ENCODE data around the gene CTH. TPM values are rescaled to one million over a fixed set of nuclear protein-coding genes. Genes with fewer than 3 reads are reported as not detected.
A peak's percentile ranks its signal among the peaks of the same experiment; 100 is the strongest.

Gene CTH
- total RNA-seq, 1 experiment from 2014 or later: 14.7 TPM

- Histone ChIP-seq H3K9ac (ENCODE audit: low read length) (peak overlapping the region; percentile 83), H3K4me3 (replicated peaks in 1 of 2; ENCODE audit: low read depth in 1 of 2, low read length in 2 of 2) (peak overlapping the region; percentile 85 to 88), H3K79me2 (ENCODE audit: insufficient read depth, low read length) (no peaks in the 10 kb centered on the region), H3K36me3 (ENCODE audit: control insufficient read depth in 1 of 2, insufficient read depth in 2 of 2, low read length in 2 of 2) (peaks cover 0 to 2% of the 10 kb centered on the region in 2 experiments; a peak in 1 of 4 replicates), H3K4me1 (ENCODE audit: control insufficient read depth in 1 of 2, insufficient read depth in 2 of 2, low read length in 2 of 2) (peaks cover 6 to 25% of the 10 kb centered on the region in 2 experiments), H3K27ac (ENCODE audit: low read depth, low read length) (peak overlapping the region; percentile 36), H3K9me3 (ENCODE audit: control insufficient read depth in 1 of 2, insufficient read depth in 1 of 2, low read depth in 1 of 2, low read length in 2 of 2) (no peaks in the 10 kb centered on the region), H4K20me1 (ENCODE audit: insufficient read depth) (no peaks in the 10 kb centered on the region), H3K4me2 (ENCODE audit: low read length) (peak overlapping the region; percentile 96), H3K27me3 (ENCODE audit: insufficient read depth, low read length) (no peaks in the 10 kb centered on the region), H2AFZ (ENCODE audit: low read depth, low read length, poor library complexity, severe bottlenecking) (peak overlapping the region; percentile 77), H3K9me2 (ENCODE audit: insufficient read depth) (no peaks in the 10 kb centered on the region)
- DNase-seq (ENCODE audit: low read depth, low spot score): no peak
- TF ChIP-seq MAX (IDR thresholded peaks at IDR 0.05) (peak; percentile 11; the same call in 1 of the 2 replicates), CTCF (IDR thresholded peaks at IDR 0.05 in 2 of 3, conservative IDR thresholded peaks at IDR 0.05 in 1 of 3; ENCODE audit: borderline replicate concordance in 1 of 3, insufficient read depth in 1 of 3, low read depth in 2 of 3, low read length in 2 of 3) (no peak), ZBTB33 (IDR thresholded peaks at IDR 0.05; ENCODE audit: extremely low read depth, insufficient replicate concordance, low read length) (no peak), REST (IDR thresholded peaks at IDR 0.05; ENCODE audit: low read depth) (no peak), CBX3 (IDR thresholded peaks at IDR 0.05; ENCODE audit: low read depth) (no peak)
- ChIA-PET CTCF (no interaction called here), RAD21 (ENCODE audit: low non-redundant PET in 1 of 2, low total read pairs in 2 of 2, uncharacterized antibody in 2 of 2, unreplicated experiment in 2 of 2) (no interaction called here), POLR2A (interaction anchor here (0.7 to 2.5 kb wide), 16 partner anchors 8 to 97 kb away, joined by 3 to 17 read pairs (median 6); partner anchors contain the start of gene ANKRD13C)
- intact Hi-C loops (cut with micrococcal nuclease): loop anchor here (2.0 to 10.0 kb wide), 2 partner anchors 57 to 187 kb away; partner anchors contain the start of genes ANKRD13C and SRSF11
- BruUV-seq (replicated peaks): TSS peak; percentile 88
- peak; percentile 24 for ATAC-seq
Measured at GRCh38 chr1:70411360-70411844, 334 bp downstream of the CTH start.
